Testis (tissue), 3 donors: Measurements from ENCODE around the gene VEGFB. TPM values are rescaled to one million over a fixed set of nuclear protein-coding genes. Genes with fewer than 3 reads are reported as not detected.
A peak's percentile ranks its signal among the peaks of the same experiment; 100 is the strongest.
"Not testable (repeated sequence)": the region's sequence is repeated elsewhere in the genome, so short reads cannot be mapped to it uniquely, and the experiment has no call there.

ENCODE experiments used
- DNase-seq: peaks from one replicate; pipeline ENCODE4 v3.0.0-alpha.2; 2019
- H3K27ac ChIP-seq, 2 donors: fragments of 200-600 bp; sonication (generic); one replicate each; pipeline ENCODE4 v1.5.1; 2019
- H3K27me3 ChIP-seq: fragments of 200-600 bp; sonication (generic); one replicate; pipeline ENCODE4 v1.5.1; 2019
- H3K36me3 ChIP-seq: fragments of 200-600 bp; sonication (generic); one replicate; pipeline ENCODE4 v1.5.1; 2017; ENCODE audit warnings: low read depth; ENCODE audit errors: missing control alignments
- H3K4me1 ChIP-seq: fragments of 200-600 bp; sonication (generic); one replicate; pipeline ENCODE4 v1.5.1; 2019
- H3K4me3 ChIP-seq, 2 donors: fragments of 200-600 bp; sonication (generic); one replicate each; pipeline ENCODE4 v1.5.1; 2017 to 2019
- H3K9me3 ChIP-seq: fragments of 200-600 bp; sonication (generic); one replicate; pipeline ENCODE4 v1.5.1; 2017
- CTCF ChIP-seq, 3 experiments: fragments of 450-650 bp in 2 of 3; fragments of 200-600 bp in 1 of 3; sonication (generic) in 1 of 3; IDR thresholded peaks; one replicate each; pipeline ENCODE4 v1.5.1; 2016 to 2019; ENCODE audit warnings: antibody characterized with exemption in 3 of 3, mild to moderate bottlenecking in 2 of 3, moderate library complexity in 1 of 3
- POLR2A ChIP-seq: fragments of 450-650 bp; IDR thresholded peaks from one replicate; pipeline ENCODE4 v1.6.1; 2017; ENCODE audit warnings: antibody characterized with exemption, mild to moderate bottlenecking, moderate library complexity
- WGBS, 2 donors: methylation state at CpG; one replicate each; pipeline ENCODE4 v1.1.5; 2018; 5-methylcytosine and 5-hydroxymethylcytosine counted together
- intact Hi-C: fragments of 100-400 bp; cut with DNase I; formaldehyde crosslinking; loops from one replicate; pipeline ENCODE4 v1.15.1; 2023; ENCODE audit warnings: low total_unique reads
- polyA plus RNA-seq: library from polyadenylated mRNA; stranded (reverse); fragments of 350-450 nt; fragmentation: Illumina TruSeq; extraction: RNeasy Lipid Tissue Mini Kit (QIAGEN cat#74804); gene quantifications from one replicate; pipeline ENCODE4 v1.2.3, GENCODE V29; 2014; ENCODE audit warnings: low read depth, low replicate concordance; ENCODE audit not compliant: insufficient read depth
- total RNA-seq, 2 donors: library from RNA; depleted of rRNA; stranded (reverse); fragments of >200 nt; gene quantifications; one replicate each; pipeline ENCODE4 v1.2.3, GENCODE V29; 2016

VEGFB gene
- total and polyA plus RNA-seq, 3 donors from 2014 or later = 19.1 to 57.3 (median 47.8) TPM

DNA sequence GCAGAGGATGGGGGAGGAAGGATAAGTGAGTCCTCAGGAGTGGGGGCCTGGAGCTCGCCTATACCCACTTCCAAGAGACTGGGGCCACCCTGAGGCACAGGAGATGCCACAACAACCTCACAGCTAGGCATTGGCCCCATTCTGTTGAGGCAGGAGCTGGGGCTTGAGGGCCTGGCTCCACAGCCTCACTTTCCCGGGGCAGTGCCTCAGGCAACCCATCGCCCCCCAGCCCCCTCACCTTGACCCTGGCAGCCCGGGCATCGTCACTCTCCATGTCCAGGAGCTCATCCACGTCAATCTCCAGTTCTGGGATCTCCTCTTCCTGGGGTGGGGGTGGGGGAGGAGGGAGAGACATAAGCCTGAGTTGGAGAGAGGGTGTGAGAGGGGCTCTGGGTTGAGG, 10.6 kb downstream of the VEGFB start:
- H3K4me1 ChIP-seq = peaks cover 42% of the 10 kb centered on the region
- intact Hi-C loops = no loop called here
- H3K4me3 ChIP-seq = no peak overlapping the region
- no peak for DNase-seq
- H3K27ac ChIP-seq = peak overlapping the region in 1 of 2 donors; percentile 75
- no peaks in the 10 kb centered on the region for H3K9me3 ChIP-seq
- 42% methylated on average over 6 of the region's 6 CpGs; no CpG with 5 or more reads in 1 of the 2 donors for WGBS, 2 donors
- TF ChIP-seq POLR2A = no peak
- TF ChIP-seq CTCF (IDR thresholded peaks at IDR 0.05) = no peak
- H3K36me3 ChIP-seq = no peaks in the 10 kb centered on the region
- H3K27me3 ChIP-seq = no peaks in the 10 kb centered on the region

DNA sequence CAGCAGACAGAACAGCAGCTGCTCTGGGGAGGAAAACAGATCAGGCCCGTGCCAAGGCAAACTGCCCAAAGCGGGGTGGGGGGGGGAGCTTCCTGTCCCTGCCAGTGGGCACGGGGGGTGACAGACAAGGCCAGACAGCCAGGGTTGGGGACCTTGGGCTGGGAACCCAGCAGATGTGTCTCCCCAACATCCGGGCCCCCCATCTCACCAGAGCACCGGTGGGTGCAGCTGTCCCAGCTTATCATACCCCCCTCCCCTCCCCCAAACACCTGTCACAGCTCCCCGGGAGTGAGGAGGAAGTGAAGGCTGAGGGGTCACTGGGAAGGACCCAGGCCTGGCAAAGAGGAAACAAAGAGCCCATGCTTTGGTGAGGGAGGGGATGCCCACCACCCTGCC, 11.0 kb downstream of the VEGFB start:
- Histone ChIP-seq H3K9me3 (no peaks in the 10 kb centered on the region), H3K27me3 (no peaks in the 10 kb centered on the region), H3K27ac (peak overlapping the region; percentile 24 to 75), H3K4me3 (peak overlapping the region; percentile 47 to 60), H3K36me3 (no peaks in the 10 kb centered on the region), H3K4me1 (peaks cover 41% of the 10 kb centered on the region)
- TF ChIP-seq POLR2A = no peak
- no peak for TF ChIP-seq CTCF (IDR thresholded peaks at IDR 0.05)
- WGBS, 2 donors = 5 to 28% methylated on average over 3 to 6 of the region's 6 CpGs
- intact Hi-C loops = no loop called here
- DNase-seq = no peak

GRCh38 chr11:64245797-64246620, 11.6 kb downstream of the VEGFB start:
- Histone ChIP-seq H3K36me3 (no peaks in the 10 kb centered on the region), H3K4me3 (peak overlapping the region; percentile 47 to 60), H3K9me3 (no peaks in the 10 kb centered on the region), H3K4me1 (peaks cover 45% of the 10 kb centered on the region), H3K27ac (peak overlapping the region; percentile 24 to 75), H3K27me3 (no peaks in the 10 kb centered on the region)
- peak; percentile 50 for DNase-seq
- TF ChIP-seq POLR2A (no peak), CTCF (IDR thresholded peaks at IDR 0.05) (no peak)
- WGBS, 2 donors = 2 to 3% methylated on average over 24 to 46 of the region's 46 CpGs
- intact Hi-C loops = no loop called here

DNA sequence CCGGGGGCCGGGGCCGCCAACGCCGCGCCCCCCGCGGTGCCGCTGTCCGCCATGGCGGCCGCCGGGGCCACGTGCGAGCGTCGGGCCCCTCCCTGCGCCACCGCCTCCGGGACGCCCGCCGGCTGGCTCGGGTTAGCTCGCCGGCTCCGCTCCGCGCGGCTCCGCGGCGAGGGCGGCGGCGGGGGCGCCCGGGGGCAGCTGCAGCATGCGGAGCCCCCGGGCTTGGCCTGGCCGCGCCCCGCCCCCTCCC, 12.2 kb downstream of the VEGFB start:
- WGBS, 2 donors = 1% methylated on average over 26 of the region's 43 CpGs; no CpG with 5 or more reads in 1 of the 2 donors
- peak overlapping the region; percentile 47 to 60 for H3K4me3 ChIP-seq
- H3K9me3 ChIP-seq, intact Hi-C loops, DNase-seq, H3K36me3 ChIP-seq, H3K27me3 ChIP-seq: not testable (repeated sequence)
- H3K4me1 ChIP-seq = peaks cover 45% of the 10 kb centered on the region
- peak overlapping the region in 1 of 2 donors; percentile 68 for H3K27ac ChIP-seq

GRCh38 chr11:64246871-64247728, 12.7 kb downstream of the VEGFB start, which contains the start of gene PPP1R14B:
TSS of gene PPP1R14B (minus strand) at chr11:64246943. CDS start at chr11:64246673, 270 bp downstream.
- Histone ChIP-seq H3K4me1 (peaks cover 47% of the 10 kb centered on the region), H3K4me3 (peak within 1 kb of the TSS; percentile 47 to 80), H3K36me3 (no peaks in the 10 kb centered on the region), H3K27me3 (no peaks in the 10 kb centered on the region), H3K27ac (peak within 1 kb of the TSS; percentile 75), H3K9me3 (no peaks in the 10 kb centered on the region)
- DNase-seq = peak; percentile 87
- intact Hi-C loops = no loop called here
- 0 to 1% methylated on average over 34 to 53 of the region's 74 CpGs for WGBS, 2 donors
- no peak for TF ChIP-seq POLR2A
- TF ChIP-seq CTCF (IDR thresholded peaks at IDR 0.05) = peak in 2 of 3 experiments; percentile 20 to 33
